ENCODE measurements around the gene UTF1. TPM values are rescaled to one million over a fixed set of nuclear protein-coding genes. Genes with fewer than 3 reads are reported as not detected.

UTF1 gene
- total and polyA plus RNA-seq, 9 of the 15 experiments (the other 6 are each of a cell fraction or from before 2014, with no cell fraction given), result 0.35 to 0.46 TPM; not detected in 7

DNA sequence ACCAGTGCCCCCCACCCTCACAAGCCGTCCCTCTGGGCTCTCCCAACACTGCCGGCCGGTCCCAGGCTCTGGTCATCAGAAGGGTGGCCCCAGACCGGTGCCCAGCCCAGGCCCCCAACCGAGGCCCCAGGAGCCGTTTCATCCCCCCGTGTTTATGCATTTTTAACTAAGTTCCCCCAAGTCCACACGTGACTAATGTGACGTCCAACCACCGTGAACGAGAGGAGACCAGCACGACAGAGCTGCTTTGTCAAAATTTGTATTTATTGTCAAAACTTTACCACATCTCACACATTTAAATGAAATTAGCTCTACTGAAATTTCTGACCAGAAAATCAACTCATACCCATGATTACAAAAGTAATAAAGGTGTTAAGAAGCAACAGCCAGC lies 16.2 kb downstream of the UTF1 start (continued):
- TF ChIP-seq U2AF1 (optimal IDR thresholded peaks at IDR 0.05; ENCODE audit: low read depth, low read length) (no peak), PHB2 (IDR thresholded peaks at IDR 0.05; ENCODE audit: low read depth) (no peak), BHLHE40 (IDR thresholded peaks at IDR 0.05; ENCODE audit: low read length) (0 out of 2 replicates have a peak, but pooled peaks have one; percentile 8), ZNF644 (tag; IDR thresholded peaks at IDR 0.05; ENCODE audit: low read depth) (no peak), ZNF785 (CRISPR knock-in tag; IDR thresholded peaks at IDR 0.05) (no peak), ZFP1 (CRISPR knock-in tag; IDR thresholded peaks at IDR 0.05) (no peak), NR2C2 (CRISPR knock-in tag; IDR thresholded peaks at IDR 0.05) (no peak), NR2C2 (tag; IDR thresholded peaks at IDR 0.05) (0 out of 2 replicates have a peak, but pooled peaks have one; percentile 18), HOMEZ (CRISPR knock-in tag; IDR thresholded peaks at IDR 0.05) (no peak), OTX1 (CRISPR knock-in tag; IDR thresholded peaks at IDR 0.05) (no peak), STAT5A (IDR thresholded peaks at IDR 0.05; ENCODE audit: borderline replicate concordance, low read length) (no peak), DPF2 (IDR thresholded peaks at IDR 0.05) (no peak), ZBTB1 (CRISPR knock-in tag; IDR thresholded peaks at IDR 0.05; ENCODE audit: borderline replicate concordance, low read depth) (no peak), USF1 (CRISPR knock-in tag; IDR thresholded peaks at IDR 0.05) (peak; percentile 56), ZNF583 (CRISPR knock-in tag; IDR thresholded peaks at IDR 0.05) (no peak), RBFOX2 (IDR thresholded peaks at IDR 0.05; ENCODE audit: low read depth, low read length) (peak; percentile 19; the same call in 1 of the 2 replicates), SNRNP70 (optimal IDR thresholded peaks at IDR 0.05; ENCODE audit: low read depth, low read length) (no peak), HDAC3 (IDR thresholded peaks at IDR 0.05; ENCODE audit: borderline replicate concordance, partially characterized antibody) (no peak), ZC3H11A (IDR thresholded peaks at IDR 0.05; ENCODE audit: low read depth, low read length) (no peak), ZNF263 (CRISPR knock-in tag; IDR thresholded peaks at IDR 0.05; ENCODE audit: borderline replicate concordance) (no peak), CBX3 (IDR thresholded peaks at IDR 0.05; ENCODE audit: borderline replicate concordance in 1 of 2, low read length in 2 of 2) (no peak)
- TF ChIP-seq, protein P1, sequence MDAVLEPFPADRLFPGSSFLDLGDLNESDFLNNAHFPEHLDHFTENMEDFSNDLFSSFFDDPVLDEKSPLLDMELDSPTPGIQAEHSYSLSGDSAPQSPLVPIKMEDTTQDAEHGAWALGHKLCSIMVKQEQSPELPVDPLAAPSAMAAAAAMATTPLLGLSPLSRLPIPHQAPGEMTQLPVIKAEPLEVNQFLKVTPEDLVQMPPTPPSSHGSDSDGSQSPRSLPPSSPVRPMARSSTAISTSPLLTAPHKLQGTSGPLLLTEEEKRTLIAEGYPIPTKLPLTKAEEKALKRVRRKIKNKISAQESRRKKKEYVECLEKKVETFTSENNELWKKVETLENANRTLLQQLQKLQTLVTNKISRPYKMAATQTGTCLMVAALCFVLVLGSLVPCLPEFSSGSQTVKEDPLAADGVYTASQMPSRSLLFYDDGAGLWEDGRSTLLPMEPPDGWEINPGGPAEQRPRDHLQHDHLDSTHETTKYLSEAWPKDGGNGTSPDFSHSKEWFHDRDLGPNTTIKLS (IDR thresholded peaks at IDR 0.05; ENCODE audit: borderline replicate concordance, low read depth), result no peak
- TF ChIP-seq, protein P2, sequence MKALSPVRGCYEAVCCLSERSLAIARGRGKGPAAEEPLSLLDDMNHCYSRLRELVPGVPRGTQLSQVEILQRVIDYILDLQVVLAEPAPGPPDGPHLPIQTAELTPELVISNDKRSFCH (CRISPR knock-in tag; IDR thresholded peaks at IDR 0.05), result no peak
- TF ChIP-seq, protein P2 (tag; IDR thresholded peaks at IDR 0.05), result no peak
- TF ChIP-seq, protein P3, sequence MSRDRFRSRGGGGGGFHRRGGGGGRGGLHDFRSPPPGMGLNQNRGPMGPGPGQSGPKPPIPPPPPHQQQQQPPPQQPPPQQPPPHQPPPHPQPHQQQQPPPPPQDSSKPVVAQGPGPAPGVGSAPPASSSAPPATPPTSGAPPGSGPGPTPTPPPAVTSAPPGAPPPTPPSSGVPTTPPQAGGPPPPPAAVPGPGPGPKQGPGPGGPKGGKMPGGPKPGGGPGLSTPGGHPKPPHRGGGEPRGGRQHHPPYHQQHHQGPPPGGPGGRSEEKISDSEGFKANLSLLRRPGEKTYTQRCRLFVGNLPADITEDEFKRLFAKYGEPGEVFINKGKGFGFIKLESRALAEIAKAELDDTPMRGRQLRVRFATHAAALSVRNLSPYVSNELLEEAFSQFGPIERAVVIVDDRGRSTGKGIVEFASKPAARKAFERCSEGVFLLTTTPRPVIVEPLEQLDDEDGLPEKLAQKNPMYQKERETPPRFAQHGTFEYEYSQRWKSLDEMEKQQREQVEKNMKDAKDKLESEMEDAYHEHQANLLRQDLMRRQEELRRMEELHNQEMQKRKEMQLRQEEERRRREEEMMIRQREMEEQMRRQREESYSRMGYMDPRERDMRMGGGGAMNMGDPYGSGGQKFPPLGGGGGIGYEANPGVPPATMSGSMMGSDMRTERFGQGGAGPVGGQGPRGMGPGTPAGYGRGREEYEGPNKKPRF (IDR thresholded peaks at IDR 0.05; ENCODE audit: low read depth, low read length), result no peak

Measured in K562 (cell line).